OCI-LY1 (cell line): ENCODE measurements around the gene WNK2.

ENCODE experiments used
- H2AFZ ChIP-seq: fragments of 200-600 bp; sonication (generic), shearing (Covaris generic); 2 replicates; pipeline ENCODE4 v1.6.0; 2014; ENCODE audit warnings: antibody characterized with exemption, mild to moderate bottlenecking, low read length
- H3F3A ChIP-seq: fragments of 200-600 bp; sonication (generic), shearing (Covaris generic); 2 replicates; pipeline ENCODE4 v1.6.0; 2014; ENCODE audit warnings: mild to moderate bottlenecking, antibody characterized with exemption, low read length, moderate library complexity; ENCODE audit not compliant: insufficient read depth
- H3K27ac ChIP-seq: fragments of 200-600 bp; sonication (generic); 2 replicates; pipeline ENCODE4 v1.5.1; 2014; ENCODE audit warnings: low read length, mixed run types, mild to moderate bottlenecking, low read depth; ENCODE audit not compliant: poor library complexity, severe bottlenecking
- H3K27me3 ChIP-seq: fragments of 200-600 bp; sonication (generic); 2 replicates; pipeline ENCODE4 v1.6.0; 2014; ENCODE audit warnings: antibody characterized with exemption, mild to moderate bottlenecking, low read length, moderate library complexity; ENCODE audit not compliant: insufficient read depth
- H3K36me3 ChIP-seq: fragments of 200-600 bp; sonication (generic); 2 replicates; pipeline ENCODE4 v1.6.1; 2014; ENCODE audit warnings: mild to moderate bottlenecking, antibody characterized with exemption, low read length, moderate library complexity, mixed read lengths; ENCODE audit not compliant: insufficient read depth
- H3K4me1 ChIP-seq: fragments of 200-600 bp; sonication (generic); 2 replicates; pipeline ENCODE4 v1.5.1; 2014; ENCODE audit warnings: mild to moderate bottlenecking, low read length, moderate library complexity; ENCODE audit not compliant: insufficient read depth, severe bottlenecking
- H3K4me2 ChIP-seq: fragments of 200-600 bp; sonication (generic), shearing (Covaris generic); 2 replicates; pipeline ENCODE4 v1.6.1; 2014; ENCODE audit warnings: low read length
- H3K4me3 ChIP-seq: fragments of 200-600 bp; sonication (generic); 2 replicates; pipeline ENCODE4 v1.5.1; 2014; ENCODE audit warnings: low read length, low read depth, mild to moderate bottlenecking, mixed read lengths; ENCODE audit not compliant: poor library complexity, severe bottlenecking
- H3K79me2 ChIP-seq: fragments of 200-600 bp; shearing (Covaris generic); 2 replicates; pipeline ENCODE4 v1.6.1; 2016; ENCODE audit warnings: mixed run types, low read length, mixed read lengths; ENCODE audit not compliant: insufficient read depth
- H3K9ac ChIP-seq: fragments of 200-600 bp; sonication (generic), shearing (Covaris generic); 2 replicates; pipeline ENCODE4 v1.6.1; 2014; ENCODE audit warnings: mild to moderate bottlenecking, low read length, mixed read lengths
- H3K9me2 ChIP-seq: fragments of 200-600 bp; sonication (generic), shearing (Covaris generic); 2 replicates; pipeline ENCODE4 v1.6.1; 2014; ENCODE audit warnings: low read depth, mild to moderate bottlenecking, low read length, mixed read lengths
- H3K9me3 ChIP-seq: fragments of 200-600 bp; shearing (Covaris generic); 2 replicates; pipeline ENCODE4 v1.6.1; 2014; ENCODE audit warnings: low read length, mixed read lengths
- H4K20me1 ChIP-seq: fragments of 200-600 bp; sonication (generic), shearing (Covaris generic); 2 replicates; pipeline ENCODE4 v1.6.0; 2016; ENCODE audit warnings: mild to moderate bottlenecking, low read length; ENCODE audit not compliant: insufficient read depth
- CTCF ChIP-seq: fragments of 200-600 bp; sonication (generic), shearing (Covaris generic); IDR thresholded peaks from 2 replicates; pipeline ENCODE4 v1.5.1; 2017; ENCODE audit warnings: mild to moderate bottlenecking, antibody characterized with exemption, low read length, moderate library complexity, mixed read lengths
- EZH2 ChIP-seq: fragments of 200-600 bp; sonication (generic), shearing (Covaris generic); IDR thresholded peaks from 2 replicates; pipeline ENCODE4 v1.8.0; 2017; ENCODE audit warnings: borderline replicate concordance, mixed run types, mild to moderate bottlenecking, antibody characterized with exemption, low read length, moderate library complexity, mixed read lengths

Gene WNK2

DNA sequence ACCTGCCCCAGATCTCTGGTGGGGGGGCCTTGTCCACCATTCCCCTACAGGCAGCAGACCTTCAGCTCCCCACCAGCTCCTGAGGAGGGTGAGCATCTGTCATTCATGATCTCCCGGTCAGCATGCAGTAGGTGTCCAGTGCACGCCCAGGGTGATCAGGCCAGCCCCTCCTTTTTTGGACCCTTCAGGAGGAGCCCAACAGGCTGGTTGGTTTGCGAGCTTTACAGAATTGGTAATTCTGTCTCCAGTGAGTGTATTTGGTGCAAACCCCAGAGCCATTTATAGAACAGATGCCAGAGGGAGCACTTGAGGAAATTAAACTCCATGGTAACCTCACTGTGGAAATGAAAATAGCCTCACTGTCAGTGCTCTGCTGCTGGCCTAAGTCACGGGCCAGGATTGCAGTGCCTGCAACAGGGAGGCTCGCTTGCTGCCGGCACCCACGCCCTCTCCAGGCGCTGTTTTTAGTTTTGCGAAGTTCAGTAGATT is 23.4 kb downstream of the WNK2 start:
- Histone ChIP-seq H3K9me2 (no peaks in the 10 kb centered on the region), H3F3A (no peaks in the 10 kb centered on the region), H3K4me1 (no peaks in the 10 kb centered on the region), H4K20me1 (no peaks in the 10 kb centered on the region), H3K4me2 (no peak overlapping the region), H3K9ac (no peak overlapping the region), H3K36me3 (no peaks in the 10 kb centered on the region), H3K79me2 (no peaks in the 10 kb centered on the region), H3K4me3 (no peak overlapping the region), H2AFZ (no peak overlapping the region), H3K9me3 (no peaks in the 10 kb centered on the region), H3K27me3 (no peaks in the 10 kb centered on the region), H3K27ac (no peak overlapping the region)
- TF ChIP-seq CTCF (no peak), EZH2 (no peak)

GRCh38 chr9:93207860-93208734 is 24.2 kb downstream of the WNK2 start:
- no peak overlapping the region for H2AFZ ChIP-seq
- H3K9me2 ChIP-seq = no peaks in the 10 kb centered on the region
- H3F3A ChIP-seq = no peaks in the 10 kb centered on the region
- H3K4me1 ChIP-seq = no peaks in the 10 kb centered on the region
- no peaks in the 10 kb centered on the region for H3K27me3 ChIP-seq
- H3K9me3 ChIP-seq = no peaks in the 10 kb centered on the region
- TF ChIP-seq EZH2 (no peak), CTCF (no peak)
- H3K9ac ChIP-seq = no peak overlapping the region
- H3K4me3 ChIP-seq = no peak overlapping the region
- no peak overlapping the region for H3K4me2 ChIP-seq
- H3K36me3 ChIP-seq = no peaks in the 10 kb centered on the region
- H4K20me1 ChIP-seq = no peaks in the 10 kb centered on the region
- H3K79me2 ChIP-seq = no peaks in the 10 kb centered on the region
- H3K27ac ChIP-seq = no peak overlapping the region

DNA sequence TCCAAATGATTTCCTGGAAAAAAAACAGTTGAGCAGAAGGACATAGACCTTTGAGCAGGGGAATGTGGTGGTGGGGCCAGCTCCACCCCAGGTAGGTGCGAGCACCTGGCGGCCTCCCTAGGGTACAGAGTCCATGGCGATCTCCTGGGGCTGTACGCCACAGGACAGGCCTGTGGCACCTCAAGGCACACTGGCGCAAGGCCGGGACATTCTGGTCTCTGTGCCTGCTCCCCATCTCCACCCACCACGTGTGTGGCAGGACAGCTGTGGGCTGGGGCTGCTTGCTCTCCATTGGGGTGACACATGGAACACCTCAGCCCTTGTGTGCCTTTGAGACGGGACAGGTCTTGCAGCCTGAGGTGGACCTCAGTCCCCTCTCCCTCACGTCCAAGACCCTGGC is 25.2 kb downstream of the WNK2 start:
- no peak overlapping the region for H3K4me2 ChIP-seq
- no peaks in the 10 kb centered on the region for H3K9me3 ChIP-seq
- no peaks in the 10 kb centered on the region for H3K79me2 ChIP-seq
- no peaks in the 10 kb centered on the region for H3F3A ChIP-seq
- H3K4me1 ChIP-seq = no peaks in the 10 kb centered on the region
- H3K27me3 ChIP-seq = no peaks in the 10 kb centered on the region
- no peak overlapping the region for H2AFZ ChIP-seq
- no peaks in the 10 kb centered on the region for H3K36me3 ChIP-seq
- H3K4me3 ChIP-seq = no peak overlapping the region
- TF ChIP-seq CTCF = no peak
- no peak for TF ChIP-seq EZH2
- no peak overlapping the region for H3K9ac ChIP-seq
- no peaks in the 10 kb centered on the region for H3K9me2 ChIP-seq
- no peak overlapping the region for H3K27ac ChIP-seq
- no peaks in the 10 kb centered on the region for H4K20me1 ChIP-seq
